AG09309 (cell line): ENCODE data around the gene CD84.
A peak's percentile ranks its signal among the peaks of the same experiment; 100 is the strongest.

Experiments used
- DNase-seq: peaks from one replicate; pipeline ENCODE4 v3.0.0-alpha.2; 2010; ENCODE audit warnings: low read depth
- H3K4me3 ChIP-seq: 2 replicates; pipeline ENCODE4 v1.5.1; 2011; ENCODE audit warnings: mild to moderate bottlenecking, low read depth, low read length, moderate library complexity; ENCODE audit not compliant: control insufficient read depth
- CTCF ChIP-seq: IDR thresholded peaks from 2 replicates; pipeline ENCODE4 v1.5.1; 2011; ENCODE audit warnings: mild to moderate bottlenecking, low read depth, low read length, inconsistent platforms; ENCODE audit not compliant: insufficient read depth, control insufficient read depth; ENCODE audit errors: missing control alignments

CD84 gene

GRCh38 chr1:160546942-160547341 is 32.4 kb downstream of the CD84 start:
- H3K4me3 ChIP-seq: no peak overlapping the region
- no peak for TF ChIP-seq CTCF
- no peak for DNase-seq

GRCh38 chr1:160544647-160545046 is 34.6 kb downstream of the CD84 start:
- TF ChIP-seq CTCF: peak; percentile 37
- no peak overlapping the region for H3K4me3 ChIP-seq
- DNase-seq: no peak

GRCh38 chr1:160542303-160542945 is 36.9 kb downstream of the CD84 start:
- no peak overlapping the region for H3K4me3 ChIP-seq
- no peak for DNase-seq
- no peak for TF ChIP-seq CTCF

GRCh38 chr1:160541622-160542302 is 37.5 kb downstream of the CD84 start:
- no peak for DNase-seq
- no peak for TF ChIP-seq CTCF
- H3K4me3 ChIP-seq: no peak overlapping the region

GRCh38 chr1:160540859-160541233 is 38.5 kb downstream of the CD84 start:
- no peak overlapping the region for H3K4me3 ChIP-seq
- TF ChIP-seq CTCF: no peak
- DNase-seq: no peak

GRCh38 chr1:160539990-160540858 is 39.1 kb downstream of the CD84 start:
- no peak for DNase-seq
- TF ChIP-seq CTCF: no peak

More at GRCh38 chr1:160539990-160540858, 39.1 kb downstream of the CD84 start:
- no peak overlapping the region for H3K4me3 ChIP-seq
